IMR-90 (cell line): ENCODE measurements around the gene ALDH1L2. TPM values are rescaled to one million over a fixed set of nuclear protein-coding genes. Genes with fewer than 3 reads are reported as not detected.

Experiments
- ATAC-seq: fragments of 200-7000 bp; cut with Tn5 transposase; 2 replicates; pipeline ENCODE4 v1.9.1; 2020; ENCODE audit warnings: low read depth, mild to moderate bottlenecking, moderate library complexity
- BruUV-seq: library from RNA; stranded (reverse); fragments of 400-500 nt; replicated peaks from 2 replicates; lab custom pipeline; 2021; lab: Mats Ljungman, UMichigan
- CTCF ChIA-PET: fragments of 300-600 bp; formaldehyde crosslinking; extraction: SDS; loops from one replicate; lab custom pipeline; 2021; ENCODE audit warnings: antibody characterized with exemption; lab: Yijun Ruan, JAX
- POLR2A ChIA-PET: fragments of 300-600 bp; sonication (Branson Sonifier 250); formaldehyde crosslinking; loops from one replicate; lab custom pipeline; 2022; ENCODE audit warnings: antibody characterized with exemption; ENCODE audit not compliant: unreplicated experiment; lab: Charles Lee
- DNase-seq: peaks from one replicate; pipeline ENCODE4 v3.0.0; 2013
- H2AFZ ChIP-seq: replicated peaks from 2 replicates; pipeline ENCODE3; 2013; ENCODE audit warnings: low read length, mild to moderate bottlenecking; ENCODE audit not compliant: poor library complexity
- H2AK5ac ChIP-seq: 2 replicates; pipeline ENCODE4 v1.6.1; 2013; ENCODE audit warnings: low read depth, low read length, inconsistent platforms
- H2AK9ac ChIP-seq: replicated peaks from 2 replicates; pipeline ENCODE3; 2013; ENCODE audit warnings: mild to moderate bottlenecking, low read depth, low read length, moderate library complexity; ENCODE audit not compliant: poor library complexity
- H2BK120ac ChIP-seq: 2 replicates; pipeline ENCODE4 v1.6.1; 2013; ENCODE audit warnings: low read depth, low read length, inconsistent platforms
- H2BK15ac ChIP-seq: 3 replicates; pipeline ENCODE4 v1.6.1; 2013; ENCODE audit warnings: low read depth, low read length, inconsistent platforms
- H2BK20ac ChIP-seq: 2 replicates; pipeline ENCODE4 v1.6.1; 2013; ENCODE audit warnings: low read depth, mild to moderate bottlenecking, inconsistent platforms, low read length, moderate library complexity
- H2BK5ac ChIP-seq: 2 replicates; pipeline ENCODE4 v1.6.1; 2013; ENCODE audit warnings: mild to moderate bottlenecking, low read depth, low read length, inconsistent platforms; ENCODE audit not compliant: poor library complexity, severe bottlenecking
- H3K14ac ChIP-seq: replicated peaks from 2 replicates; pipeline ENCODE4 v1.6.1; 2013; ENCODE audit warnings: low read depth, low read length, inconsistent platforms
- H3K18ac ChIP-seq: 2 replicates; pipeline ENCODE4 v1.6.1; 2013; ENCODE audit warnings: low read depth, low read length, control low read depth
- H3K23ac ChIP-seq: 2 replicates; pipeline ENCODE4 v1.6.1; 2013; ENCODE audit warnings: low read depth, low read length, inconsistent platforms
- H3K27ac ChIP-seq: 2 replicates; pipeline ENCODE4 v1.5.1; 2013; ENCODE audit warnings: mild to moderate bottlenecking, control low read depth, low read length; ENCODE audit not compliant: insufficient read depth
- H3K27me3 ChIP-seq: 2 replicates; pipeline ENCODE4 v1.6.1; 2013; ENCODE audit warnings: low read length; ENCODE audit not compliant: control insufficient read depth, insufficient read depth
- H3K36me3 ChIP-seq: 2 replicates; pipeline ENCODE4 v1.6.1; 2013; ENCODE audit warnings: low read length, mixed read lengths; ENCODE audit not compliant: control insufficient read depth, insufficient read depth
- H3K4ac ChIP-seq: 2 replicates; pipeline ENCODE4 v1.6.1; 2013; ENCODE audit warnings: low read depth, low read length, inconsistent platforms
- H3K4me1 ChIP-seq: 2 replicates; pipeline ENCODE4 v1.6.1; 2013; ENCODE audit warnings: low read length, mixed read lengths; ENCODE audit not compliant: control insufficient read depth, insufficient read depth
- H3K4me2 ChIP-seq: 2 replicates; pipeline ENCODE4 v1.6.1; 2013; ENCODE audit warnings: low read depth, mild to moderate bottlenecking, control low read depth, low read length, moderate library complexity
- H3K4me3 ChIP-seq: 2 replicates; pipeline ENCODE4 v1.5.1; 2013; ENCODE audit warnings: low read depth, mild to moderate bottlenecking, control low read depth, low read length, moderate library complexity; ENCODE audit not compliant: insufficient read depth
- H3K56ac ChIP-seq: 2 replicates; pipeline ENCODE4 v1.6.1; 2013; ENCODE audit warnings: low read length, inconsistent platforms; ENCODE audit not compliant: insufficient read depth; ENCODE audit errors: extremely low read depth
- H3K79me1 ChIP-seq, 2 experiments: 2 replicates each; pipeline ENCODE4 v1.6.1; 2013; ENCODE audit warnings: low read length in 2 of 2, inconsistent platforms in 1 of 2, low read depth in 1 of 2
- H3K9ac ChIP-seq: 2 replicates; pipeline ENCODE4 v1.6.1; 2013; ENCODE audit warnings: low read depth, low read length, control low read depth
- H3K9me1 ChIP-seq: 2 replicates; pipeline ENCODE4 v1.6.1; 2013; ENCODE audit warnings: low read length, inconsistent platforms; ENCODE audit not compliant: insufficient read depth
- H3K9me3 ChIP-seq: 2 replicates; pipeline ENCODE4 v1.6.1; 2013; ENCODE audit warnings: low read length; ENCODE audit not compliant: control insufficient read depth, insufficient read depth
- H4K20me1 ChIP-seq: 2 replicates; pipeline ENCODE4 v1.6.1; 2013; ENCODE audit warnings: low read length, inconsistent platforms; ENCODE audit not compliant: insufficient read depth
- H4K5ac ChIP-seq: 2 replicates; pipeline ENCODE4 v1.6.1; 2013; ENCODE audit warnings: mild to moderate bottlenecking, low read depth, low read length, control low read depth
- H4K8ac ChIP-seq, 2 experiments: 2 replicates each; pipeline ENCODE4 v1.6.1; 2013; ENCODE audit warnings: low read depth in 2 of 2, low read length in 2 of 2, control low read depth in 1 of 2, inconsistent platforms in 1 of 2
- H4K91ac ChIP-seq: 2 replicates; pipeline ENCODE4 v1.6.1; 2013; ENCODE audit warnings: low read depth, low read length, inconsistent platforms; ENCODE audit not compliant: insufficient read depth
- BHLHE40 ChIP-seq: fragments of 150-350 bp; IDR thresholded peaks from 2 replicates; pipeline ENCODE4 v1.6.1; 2016; ENCODE audit warnings: mild to moderate bottlenecking, low read depth, low read length
- CEBPB ChIP-seq: IDR thresholded peaks from 2 replicates; pipeline ENCODE4 v1.6.1; 2012; ENCODE audit warnings: low read depth, low read length, improper control_type of control experiment
- CHD1 ChIP-seq: IDR thresholded peaks from 2 replicates; pipeline ENCODE4 v1.6.1; 2012; ENCODE audit warnings: low read depth, low read length, improper control_type of control experiment
- FOS ChIP-seq: fragments of 150-350 bp; IDR thresholded peaks from 2 replicates; pipeline ENCODE4 v1.6.1; 2016; ENCODE audit warnings: low read depth, low read length
- MAFK ChIP-seq: IDR thresholded peaks from 2 replicates; pipeline ENCODE4 v1.6.1; 2012; ENCODE audit warnings: low read depth, low read length, improper control_type of control experiment
- MAZ ChIP-seq: IDR thresholded peaks from 2 replicates; pipeline ENCODE4 v1.6.1; 2012; ENCODE audit warnings: low read depth, mild to moderate bottlenecking, low read length, improper control_type of control experiment, moderate library complexity, borderline replicate concordance
- MXI1 ChIP-seq: IDR thresholded peaks from 2 replicates; pipeline ENCODE4 v1.6.1; 2012; ENCODE audit warnings: low read depth, mild to moderate bottlenecking, low read length, moderate library complexity, borderline replicate concordance
- NFE2L2 ChIP-seq: fragments of 150-350 bp; IDR thresholded peaks from 2 replicates; pipeline ENCODE4 v1.6.1; 2016; ENCODE audit warnings: low read depth, mild to moderate bottlenecking, low read length
- POLR2A ChIP-seq: IDR thresholded peaks from 2 replicates; pipeline ENCODE4 v1.6.1; 2012; ENCODE audit warnings: mild to moderate bottlenecking, low read depth, low read length
- RAD21 ChIP-seq: IDR thresholded peaks from 2 replicates; pipeline ENCODE4 v1.6.1; 2012; ENCODE audit warnings: low read length, improper control_type of control experiment
- RCOR1 ChIP-seq: IDR thresholded peaks from 2 replicates; pipeline ENCODE4 v1.6.1; 2012; ENCODE audit warnings: mild to moderate bottlenecking, low read length, improper control_type of control experiment; ENCODE audit not compliant: insufficient replicate concordance
- RFX5 ChIP-seq: IDR thresholded peaks from 2 replicates; pipeline ENCODE4 v1.8.0; 2012; ENCODE audit warnings: low read depth, mild to moderate bottlenecking, low read length, moderate library complexity
- SMC3 ChIP-seq: fragments of 150-350 bp; IDR thresholded peaks from 2 replicates; pipeline ENCODE4 v1.6.1; 2016; ENCODE audit warnings: low read depth, mild to moderate bottlenecking, antibody characterized with exemption, low read length, moderate library complexity
- WGBS, 2 experiments: methylation state at CpG; one replicate each; pipeline versions ENCODE4 v1.1.5 to v1.1.7; 2013; ENCODE audit warnings: missing lambda C conversion rate in 2 of 2; ENCODE audit not compliant: insufficient read length in 1 of 2; ENCODE audit errors: extremely low coverage in 2 of 2; 5-methylcytosine and 5-hydroxymethylcytosine counted together
- dilution Hi-C: fragments of 300-500 bp; cut with HindIII; formaldehyde crosslinking; loops from one replicate; pipeline ENCODE4 v1.14.3; 2018; ENCODE audit warnings: low sequenced_read_pairs; ENCODE audit not compliant: unreplicated experiment
- in situ Hi-C: fragments of 300-500 bp; cut with MboI; formaldehyde crosslinking; loops from 3 replicates; pipeline ENCODE4 v1.14.3; 2019; ENCODE audit warnings: low sequenced_read_pairs, inconsistent platforms, mixed read lengths
- intact Hi-C: fragments of 100-400 bp; cut with micrococcal nuclease; formaldehyde crosslinking; loops from 2 replicates; pipeline ENCODE4 v1.10.0; 2022
- polyA plus RNA-seq, 3 experiments: library from polyadenylated mRNA; depleted of rRNA; stranded (reverse); fragments of >200 nt; gene quantifications; 2 replicates each; pipeline ENCODE4 v1.2.3, GENCODE V29; 2012; ENCODE audit warnings: low replicate concordance in 1 of 3
- total RNA-seq: library from RNA; depleted of rRNA; stranded (reverse); fragments of >200 nt; gene quantifications from 2 replicates; pipeline ENCODE4 v1.2.3, GENCODE V29; 2012
- TF ChIP-seq, protein P1 (sequence below): fragments of 150-350 bp; IDR thresholded peaks from 2 replicates; pipeline ENCODE4 v1.6.1; 2017; ENCODE audit warnings: mild to moderate bottlenecking, antibody characterized with exemption, low read length, low read depth
- TF ChIP-seq, protein P2 (sequence below): conservative IDR thresholded peaks from 2 replicates; pipeline ENCODE4 v1.5.1; 2012; ENCODE audit warnings: mild to moderate bottlenecking, low read depth, low read length, improper control_type of control experiment

Gene ALDH1L2
- total and polyA plus RNA-seq, 2 of the 4 experiments (the other 2 are of a cell fraction): 21.1 to 22.8 TPM

DNA sequence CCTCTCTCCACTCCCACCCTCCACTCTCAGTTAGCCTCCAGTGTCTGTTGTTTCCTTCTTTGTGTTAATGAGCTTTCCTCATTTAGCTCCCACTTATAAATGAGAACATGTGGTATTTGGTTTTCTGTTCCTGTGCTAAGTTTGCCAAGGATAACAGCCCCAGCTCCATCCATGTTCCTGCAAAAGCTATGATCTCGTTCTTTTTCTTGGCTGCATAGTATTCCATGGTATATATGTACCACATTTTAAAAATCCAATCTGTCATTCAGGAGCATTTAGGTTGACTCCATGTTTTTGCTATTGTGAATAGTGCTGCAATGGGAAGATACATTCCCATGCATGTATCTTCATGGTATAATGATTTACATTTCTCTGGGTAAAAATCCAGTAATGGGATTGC, 20.5 kb upstream of the ALDH1L2 start:
- TF ChIP-seq RCOR1 (no peak), SMC3 (no peak), MXI1 (no peak), RAD21 (no peak), NFE2L2 (no peak), RFX5 (no peak), POLR2A (no peak), CEBPB (no peak), CHD1 (no peak), MAZ (no peak), MAFK (no peak), BHLHE40 (no peak), FOS (no peak)
- TF ChIP-seq, protein P1, sequence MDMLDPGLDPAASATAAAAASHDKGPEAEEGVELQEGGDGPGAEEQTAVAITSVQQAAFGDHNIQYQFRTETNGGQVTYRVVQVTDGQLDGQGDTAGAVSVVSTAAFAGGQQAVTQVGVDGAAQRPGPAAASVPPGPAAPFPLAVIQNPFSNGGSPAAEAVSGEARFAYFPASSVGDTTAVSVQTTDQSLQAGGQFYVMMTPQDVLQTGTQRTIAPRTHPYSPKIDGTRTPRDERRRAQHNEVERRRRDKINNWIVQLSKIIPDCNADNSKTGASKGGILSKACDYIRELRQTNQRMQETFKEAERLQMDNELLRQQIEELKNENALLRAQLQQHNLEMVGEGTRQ: no peak
- TF ChIP-seq, protein P2, sequence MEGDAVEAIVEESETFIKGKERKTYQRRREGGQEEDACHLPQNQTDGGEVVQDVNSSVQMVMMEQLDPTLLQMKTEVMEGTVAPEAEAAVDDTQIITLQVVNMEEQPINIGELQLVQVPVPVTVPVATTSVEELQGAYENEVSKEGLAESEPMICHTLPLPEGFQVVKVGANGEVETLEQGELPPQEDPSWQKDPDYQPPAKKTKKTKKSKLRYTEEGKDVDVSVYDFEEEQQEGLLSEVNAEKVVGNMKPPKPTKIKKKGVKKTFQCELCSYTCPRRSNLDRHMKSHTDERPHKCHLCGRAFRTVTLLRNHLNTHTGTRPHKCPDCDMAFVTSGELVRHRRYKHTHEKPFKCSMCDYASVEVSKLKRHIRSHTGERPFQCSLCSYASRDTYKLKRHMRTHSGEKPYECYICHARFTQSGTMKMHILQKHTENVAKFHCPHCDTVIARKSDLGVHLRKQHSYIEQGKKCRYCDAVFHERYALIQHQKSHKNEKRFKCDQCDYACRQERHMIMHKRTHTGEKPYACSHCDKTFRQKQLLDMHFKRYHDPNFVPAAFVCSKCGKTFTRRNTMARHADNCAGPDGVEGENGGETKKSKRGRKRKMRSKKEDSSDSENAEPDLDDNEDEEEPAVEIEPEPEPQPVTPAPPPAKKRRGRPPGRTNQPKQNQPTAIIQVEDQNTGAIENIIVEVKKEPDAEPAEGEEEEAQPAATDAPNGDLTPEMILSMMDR: no peak
- ChIA-PET POLR2A (no interaction called here), CTCF (no interaction called here)
- dilution Hi-C loops: no loop called here
- H4K5ac ChIP-seq: no peak overlapping the region
- no peak overlapping the region for H3K23ac ChIP-seq
- H3K14ac ChIP-seq: no peak overlapping the region
- no peak overlapping the region for H3K4ac ChIP-seq
- no peak overlapping the region for H2AK9ac ChIP-seq
- H2AFZ ChIP-seq: no peak overlapping the region
- H2BK15ac ChIP-seq: no peak overlapping the region
- no peak overlapping the region for H4K8ac ChIP-seq
- no peak overlapping the region for H3K56ac ChIP-seq
- H3K36me3 ChIP-seq: no peaks in the 10 kb centered on the region
- H2BK20ac ChIP-seq: no peak overlapping the region
- peaks cover 4 to 8% of the 10 kb centered on the region in 2 experiments; a peak in 3 of 4 replicates for H3K79me1 ChIP-seq
- no peak overlapping the region for H3K27ac ChIP-seq
- BruUV-seq: no TSS peak
- no peak overlapping the region for H2AK5ac ChIP-seq
- WGBS, 2 experiments: no CpG with 5 or more reads among the region's 1 CpG
- no peaks in the 10 kb centered on the region for H3K27me3 ChIP-seq
- in situ Hi-C loops: no loop called here
- H3K9ac ChIP-seq: no peak overlapping the region
- H4K20me1 ChIP-seq: peaks cover 18% of the 10 kb centered on the region; the same call in 1 of the 2 replicates
- peaks cover 5% of the 10 kb centered on the region for H3K4me1 ChIP-seq
- no peak overlapping the region for H2BK120ac ChIP-seq
- ATAC-seq: no peak
- no peaks in the 10 kb centered on the region for H3K9me3 ChIP-seq
- H2BK5ac ChIP-seq: no peak overlapping the region
- no peak for DNase-seq
- intact Hi-C loops: loop anchor here (10.0 kb wide), 1 partner anchor 720 kb away; no protein-coding TSS in a partner anchor
- peaks cover 3% of the 10 kb centered on the region; the same call in 1 of the 2 replicates for H3K9me1 ChIP-seq
- no peak overlapping the region for H3K18ac ChIP-seq
- no peak overlapping the region for H3K4me3 ChIP-seq
- H4K91ac ChIP-seq: no peak overlapping the region
- H3K4me2 ChIP-seq: no peak overlapping the region
